GM10248 (cell line): ENCODE data around the gene KLK13.

Experiments
- CTCF ChIA-PET: fragments of 300-600 bp; sonication (Branson Sonifier 250); formaldehyde crosslinking; extraction: SDS; loops from one replicate; lab custom pipeline; 2021; ENCODE audit warnings: antibody characterized with exemption; lab: Yijun Ruan, JAX
- POLR2A ChIA-PET: fragments of 350-650 bp; sonication (Branson Sonifier 250); formaldehyde crosslinking; extraction: SDS; loops from one replicate; lab custom pipeline; 2020; ENCODE audit warnings: antibody characterized with exemption; lab: Yijun Ruan, JAX
- DNase-seq: peaks from one replicate; pipeline ENCODE4 v3.0.0; 2012; ENCODE audit errors: extremely low spot score
- TF ChIP-seq, protein P1 (sequence below): IDR thresholded peaks from 2 replicates; pipeline ENCODE4 v1.5.1; 2012; ENCODE audit warnings: mild to moderate bottlenecking, low read depth; ENCODE audit errors: extremely low read depth, missing control alignments, control extremely low read depth

KLK13 gene

GRCh38 chr19:51064534-51065220 is at the start of gene KLK13:
KLK13 (minus strand) TSS chr19:51065092; CDS start chr19:51065067, 25 bp downstream.
- CTCF ChIA-PET, result no interaction called here

GRCh38 chr19:51114087-51114729 is 49.3 kb upstream of the KLK13 start:
- ChIA-PET CTCF (interaction anchor here (0.9 kb wide), 1 partner anchor 248 kb away, joined by 3 read pairs; no protein-coding TSS in a partner anchor), POLR2A (no interaction called here)
- TF ChIP-seq, protein P1, sequence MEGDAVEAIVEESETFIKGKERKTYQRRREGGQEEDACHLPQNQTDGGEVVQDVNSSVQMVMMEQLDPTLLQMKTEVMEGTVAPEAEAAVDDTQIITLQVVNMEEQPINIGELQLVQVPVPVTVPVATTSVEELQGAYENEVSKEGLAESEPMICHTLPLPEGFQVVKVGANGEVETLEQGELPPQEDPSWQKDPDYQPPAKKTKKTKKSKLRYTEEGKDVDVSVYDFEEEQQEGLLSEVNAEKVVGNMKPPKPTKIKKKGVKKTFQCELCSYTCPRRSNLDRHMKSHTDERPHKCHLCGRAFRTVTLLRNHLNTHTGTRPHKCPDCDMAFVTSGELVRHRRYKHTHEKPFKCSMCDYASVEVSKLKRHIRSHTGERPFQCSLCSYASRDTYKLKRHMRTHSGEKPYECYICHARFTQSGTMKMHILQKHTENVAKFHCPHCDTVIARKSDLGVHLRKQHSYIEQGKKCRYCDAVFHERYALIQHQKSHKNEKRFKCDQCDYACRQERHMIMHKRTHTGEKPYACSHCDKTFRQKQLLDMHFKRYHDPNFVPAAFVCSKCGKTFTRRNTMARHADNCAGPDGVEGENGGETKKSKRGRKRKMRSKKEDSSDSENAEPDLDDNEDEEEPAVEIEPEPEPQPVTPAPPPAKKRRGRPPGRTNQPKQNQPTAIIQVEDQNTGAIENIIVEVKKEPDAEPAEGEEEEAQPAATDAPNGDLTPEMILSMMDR, result no peak
- DNase-seq, result no peak

More at GRCh38 chr19:51064534-51065220, at the start of gene KLK13:
- TF ChIP-seq, protein P1, result no peak
- POLR2A ChIA-PET, result no interaction called here
- peak; percentile 44 for DNase-seq

DNA sequence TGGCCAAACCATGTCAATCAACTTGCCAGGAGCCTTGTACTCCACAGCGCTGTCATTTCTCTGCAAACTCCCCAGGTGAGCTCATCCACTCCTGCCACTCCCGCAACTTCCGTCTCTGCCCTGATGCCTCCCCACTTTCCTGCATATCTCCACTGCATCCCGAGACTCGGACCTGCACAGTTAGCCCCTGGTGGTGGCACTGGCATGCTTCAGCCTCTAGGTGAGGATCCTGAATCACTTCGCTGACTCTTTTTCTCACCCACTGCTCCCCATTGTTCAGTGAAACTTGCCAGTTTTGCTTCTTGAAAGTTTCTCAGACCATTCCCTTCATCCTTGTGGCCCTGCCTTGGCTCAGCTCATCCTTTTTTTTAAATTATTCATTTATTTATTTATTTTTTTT is 46.7 kb upstream of the KLK13 start:
- ChIA-PET POLR2A (no interaction called here), CTCF (no interaction called here)
- DNase-seq, result no peak
- TF ChIP-seq, protein P1, result no peak

GRCh38 chr19:51110666-51110971 is 45.7 kb upstream of the KLK13 start:
- ChIA-PET POLR2A (no interaction called here), CTCF (no interaction called here)
- no peak for DNase-seq
- TF ChIP-seq, protein P1, result no peak

DNA sequence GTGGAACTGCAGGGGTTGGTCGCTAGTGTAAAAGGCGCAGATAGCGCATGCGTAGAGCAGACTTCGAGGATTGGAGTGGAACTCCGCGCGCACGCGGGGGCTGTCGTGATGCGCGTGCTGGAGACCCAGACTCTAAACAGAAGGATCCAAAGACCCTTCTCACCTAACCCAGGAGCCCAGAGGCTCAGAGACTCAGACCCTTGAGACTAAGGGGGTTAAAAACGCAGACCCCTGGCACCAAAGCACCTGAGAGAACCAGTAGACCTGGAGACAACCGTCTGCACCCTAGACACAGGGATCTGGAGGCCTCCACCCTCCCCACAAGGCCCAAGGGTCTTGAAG is 43.9 kb upstream of the KLK13 start:
- DNase-seq, result no peak
- CTCF ChIA-PET, result interaction anchor here (0.7 kb wide), 1 partner anchor 10 kb away, joined by 3 read pairs; no protein-coding TSS in a partner anchor

GRCh38 chr19:51108066-51108804 is 43.3 kb upstream of the KLK13 start, which contains the start of gene CTU1:
CTU1 (minus strand) TSS chr19:51108409; CDS start chr19:51104569, 3,840 bp downstream.
- ChIA-PET POLR2A (interaction anchor here (0.6 kb wide), 1 partner anchor 379 kb away, joined by 5 read pairs; no protein-coding TSS in a partner anchor), CTCF (interaction anchor here (0.7 kb wide), 1 partner anchor 10 kb away, joined by 3 read pairs; no protein-coding TSS in a partner anchor)
- TF ChIP-seq, protein P1, result no peak
- peak; percentile 97 for DNase-seq

More for the DNA sequence above, 43.9 kb upstream of the KLK13 start:
- POLR2A ChIA-PET, result interaction anchor here (0.6 kb wide), 1 partner anchor 379 kb away, joined by 5 read pairs; no protein-coding TSS in a partner anchor
- TF ChIP-seq, protein P1, result no peak
